Adrenal gland (tissue), 5 donors: Measurements from ENCODE around the gene HSFX4.
"Not testable (repeated sequence)": the region's sequence is repeated elsewhere in the genome, so short reads cannot be mapped to it uniquely, and the experiment has no call there.

Experiments used
- CTCF ChIP-seq, 6 experiments: fragments of 450-650 bp in 4 of 6; fragments of 200-600 bp in 2 of 6; sonication (generic) in 1 of 6; IDR thresholded peaks; 1 replicate in 5 of 6; 2 replicates in 1 of 6; pipeline versions ENCODE4 v1.5.1 to v1.8.0; 2016 to 2021; ENCODE audit warnings: antibody characterized with exemption in 6 of 6, mild to moderate bottlenecking in 2 of 6, moderate library complexity in 1 of 6
- POLR2A ChIP-seq, 2 donors: fragments of 450-650 bp; IDR thresholded peaks; one replicate each; pipeline ENCODE4 v1.6.1; 2017; ENCODE audit warnings: antibody characterized with exemption in 2 of 2, mild to moderate bottlenecking in 2 of 2, moderate library complexity in 1 of 2
- donor health status: DM: no; HTN: no; CAD: no.

DNA sequence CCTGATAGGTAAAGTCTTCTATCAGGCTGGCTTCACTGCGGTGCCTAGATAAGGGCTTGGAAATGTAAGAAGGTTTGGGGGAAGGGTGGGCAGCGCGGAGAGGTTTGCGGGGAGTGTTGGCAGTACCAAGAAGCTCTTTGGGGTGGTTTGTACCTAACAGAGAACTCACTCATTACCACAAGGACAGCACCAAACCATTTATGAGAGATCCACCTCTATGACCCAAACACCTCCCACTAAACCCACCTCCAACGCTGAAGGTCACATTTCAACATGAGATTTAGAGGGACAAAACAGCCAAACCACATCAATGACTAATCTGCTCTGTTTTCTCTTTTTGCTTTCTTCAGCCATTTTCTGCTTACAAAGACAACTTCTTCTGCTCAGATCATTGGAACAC, 4.9 kb upstream of the HSFX4 start:
- TF ChIP-seq CTCF, POLR2A (IDR thresholded peaks at IDR 0.05): not testable (repeated sequence)
